Suppressor macrophage treated with lipopolysaccharide for 1 hour (primary cell): ENCODE measurements around the gene WNT7B.
"Not testable (repeated sequence)": the region's sequence is repeated elsewhere in the genome, so short reads cannot be mapped to it uniquely, and the experiment has no call there.

Experiments
- DNase-seq, 3 donors: peaks; one replicate each; pipeline ENCODE4 v3.0.0-alpha.2; 2020 to 2022

WNT7B gene

DNA sequence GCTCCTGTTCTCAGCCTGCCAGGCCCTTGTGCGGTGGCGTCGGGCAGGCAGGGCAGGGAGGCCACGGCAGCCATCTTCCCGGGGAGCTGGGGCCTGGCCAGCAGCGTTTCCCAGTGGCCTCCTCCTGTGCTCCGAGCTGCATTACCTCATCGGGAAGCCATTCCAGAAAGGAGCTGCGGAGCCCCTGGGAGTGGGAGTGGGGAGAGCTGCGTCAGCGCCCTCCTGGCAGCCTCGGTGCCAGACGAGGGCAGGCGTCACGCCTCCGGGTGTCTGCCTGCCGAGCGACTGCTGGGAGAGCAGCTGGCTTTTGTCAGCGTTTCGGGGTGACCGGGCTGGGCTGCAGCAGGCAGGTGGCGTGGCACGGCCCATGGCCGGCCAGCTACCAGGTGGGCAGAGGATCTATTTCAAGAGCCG is 30.9 kb upstream of the WNT7B start:
- DNase-seq = no peak

DNA sequence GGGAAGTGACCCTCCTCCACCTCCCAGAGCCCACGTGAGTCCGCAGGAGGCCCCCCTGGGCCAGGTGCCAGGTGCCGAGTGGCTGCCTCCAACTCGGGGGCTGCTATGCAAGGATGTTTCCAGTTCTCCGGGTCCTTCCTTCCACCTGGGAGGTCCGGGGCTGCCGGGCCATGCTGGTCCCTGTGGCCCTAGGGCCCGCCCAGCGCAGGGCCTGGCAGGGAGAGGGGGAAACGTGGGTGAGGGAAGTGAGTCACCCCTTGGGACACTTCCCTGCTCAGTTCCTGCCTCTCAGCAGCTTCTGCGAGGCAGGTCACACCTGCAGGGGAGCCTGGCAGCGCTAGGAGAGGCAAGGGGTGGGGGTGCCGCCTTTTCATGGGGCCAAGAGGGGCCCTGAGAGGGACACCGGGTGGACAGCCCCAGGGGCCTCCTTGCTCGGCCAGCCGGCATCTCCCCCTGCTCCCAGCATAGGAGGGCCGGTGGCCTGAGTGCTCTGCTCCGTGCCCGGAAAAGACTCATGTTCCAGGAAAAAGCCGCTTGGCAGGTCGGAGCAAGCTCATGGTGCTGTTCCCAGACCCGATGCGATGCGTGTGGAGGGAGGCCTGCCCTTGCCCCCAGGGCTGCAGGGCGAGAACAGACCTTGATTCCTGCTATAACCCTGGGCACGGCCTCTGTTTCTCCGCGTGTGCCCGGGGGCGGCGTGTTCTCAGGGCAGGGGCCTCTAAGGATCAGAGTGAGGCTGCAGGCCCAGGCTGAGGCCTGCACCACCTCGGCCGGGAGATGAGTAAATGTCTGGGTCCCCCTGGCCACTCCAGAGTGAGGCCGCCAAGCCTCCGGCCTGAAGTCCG is 30.3 kb upstream of the WNT7B start:
- DNase-seq = peak; percentile 84 to 91 (median 87)

DNA sequence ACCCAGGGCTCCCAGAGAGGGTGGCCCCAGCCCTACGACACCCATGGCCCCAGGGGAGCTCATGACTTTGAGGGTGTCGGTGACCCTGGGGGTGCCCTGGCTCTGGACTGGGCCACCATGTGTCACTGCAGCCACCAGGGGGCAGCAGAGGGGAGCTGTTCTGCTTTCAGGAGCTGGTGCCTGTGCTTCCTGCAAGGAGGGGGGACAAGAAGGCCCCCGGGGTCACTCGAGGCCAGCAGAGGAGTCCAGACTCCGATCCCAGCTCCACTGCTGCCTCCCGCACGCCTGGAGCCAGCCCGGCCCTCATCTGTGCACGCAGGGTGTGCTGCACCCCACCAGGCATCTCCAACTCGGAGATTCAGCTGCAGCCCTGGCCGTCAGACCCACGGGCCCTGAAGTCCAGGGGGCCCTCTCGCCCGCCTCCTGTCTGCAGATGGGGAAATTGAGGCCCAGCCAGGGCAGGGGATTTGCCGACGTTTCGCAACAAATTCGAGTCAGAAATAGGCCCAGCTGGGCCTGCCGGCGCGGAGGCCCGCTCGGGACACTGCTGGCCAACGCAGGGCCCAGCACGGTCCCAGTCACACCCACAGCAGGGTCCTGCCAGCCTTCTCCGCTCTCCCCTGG is 29.5 kb upstream of the WNT7B start:
- peak; percentile 89 to 96 (median 92) for DNase-seq

DNA sequence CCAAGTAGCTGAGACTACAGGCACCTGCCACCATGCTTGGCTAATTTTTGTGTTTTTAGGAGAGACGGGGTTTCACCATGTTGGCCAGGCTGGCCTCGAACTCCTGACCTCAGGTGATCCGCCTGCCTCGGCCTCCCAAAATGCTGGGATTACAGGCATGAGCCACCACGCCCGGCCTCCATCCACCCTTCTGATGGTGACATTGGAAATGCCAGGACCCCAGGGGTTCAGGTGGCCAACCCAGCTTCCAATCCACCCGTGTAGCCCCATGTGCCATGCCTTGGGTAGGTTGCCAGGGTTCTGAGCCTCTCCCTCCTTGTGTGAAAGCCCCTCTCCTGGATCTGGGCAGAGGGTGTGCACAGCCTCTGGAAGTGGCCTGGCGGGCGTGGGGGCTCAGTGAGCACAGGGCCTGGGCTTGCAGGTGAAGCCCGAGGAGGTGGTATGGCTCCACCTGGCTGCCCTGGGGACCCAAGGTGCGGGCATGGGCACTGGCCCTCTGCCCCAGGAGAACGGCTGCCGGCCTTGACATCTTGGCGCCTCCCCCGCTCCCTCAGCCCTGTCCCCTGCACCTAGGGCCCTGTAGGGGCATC is 28.2 kb upstream of the WNT7B start:
- DNase-seq = not testable (repeated sequence)

DNA sequence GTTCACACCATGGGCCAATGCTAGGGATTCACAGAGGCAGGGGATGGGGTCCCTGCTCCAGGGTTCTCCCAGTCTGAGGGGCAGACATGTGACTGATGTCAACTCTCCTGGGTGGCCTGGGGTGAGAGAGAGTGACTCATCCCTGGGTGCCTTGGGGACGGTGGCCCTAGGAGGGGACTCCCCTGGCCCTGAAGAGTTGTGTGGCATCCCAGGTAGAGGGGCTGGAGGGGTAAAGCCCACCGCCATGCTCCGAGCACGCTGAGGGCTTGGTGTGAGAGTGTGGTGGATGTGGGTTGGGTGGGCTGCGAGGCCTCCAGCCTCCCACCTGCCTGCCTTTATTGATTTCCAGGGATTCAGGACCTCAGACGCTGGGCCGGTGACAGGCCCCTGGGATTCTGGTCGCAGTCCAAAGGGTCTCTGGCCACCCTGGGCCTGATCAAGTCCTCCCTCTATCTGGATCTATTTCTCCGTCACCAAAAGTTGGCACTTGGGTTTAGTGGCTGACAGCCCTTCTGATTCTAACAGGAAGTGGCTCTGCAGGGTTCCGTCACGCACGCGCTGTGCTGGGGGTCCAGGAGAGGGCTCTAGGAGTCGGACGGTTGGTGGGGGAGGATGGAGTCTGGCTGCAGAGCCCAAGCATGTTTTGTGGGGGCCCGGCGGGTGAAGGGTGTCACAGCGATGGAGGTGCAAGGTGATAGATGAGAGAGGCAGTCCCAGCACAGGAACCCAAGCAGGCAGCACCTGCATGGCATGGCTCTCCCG is 27.3 kb upstream of the WNT7B start:
- DNase-seq = peak in 1 of 3 donors; percentile 25

DNA sequence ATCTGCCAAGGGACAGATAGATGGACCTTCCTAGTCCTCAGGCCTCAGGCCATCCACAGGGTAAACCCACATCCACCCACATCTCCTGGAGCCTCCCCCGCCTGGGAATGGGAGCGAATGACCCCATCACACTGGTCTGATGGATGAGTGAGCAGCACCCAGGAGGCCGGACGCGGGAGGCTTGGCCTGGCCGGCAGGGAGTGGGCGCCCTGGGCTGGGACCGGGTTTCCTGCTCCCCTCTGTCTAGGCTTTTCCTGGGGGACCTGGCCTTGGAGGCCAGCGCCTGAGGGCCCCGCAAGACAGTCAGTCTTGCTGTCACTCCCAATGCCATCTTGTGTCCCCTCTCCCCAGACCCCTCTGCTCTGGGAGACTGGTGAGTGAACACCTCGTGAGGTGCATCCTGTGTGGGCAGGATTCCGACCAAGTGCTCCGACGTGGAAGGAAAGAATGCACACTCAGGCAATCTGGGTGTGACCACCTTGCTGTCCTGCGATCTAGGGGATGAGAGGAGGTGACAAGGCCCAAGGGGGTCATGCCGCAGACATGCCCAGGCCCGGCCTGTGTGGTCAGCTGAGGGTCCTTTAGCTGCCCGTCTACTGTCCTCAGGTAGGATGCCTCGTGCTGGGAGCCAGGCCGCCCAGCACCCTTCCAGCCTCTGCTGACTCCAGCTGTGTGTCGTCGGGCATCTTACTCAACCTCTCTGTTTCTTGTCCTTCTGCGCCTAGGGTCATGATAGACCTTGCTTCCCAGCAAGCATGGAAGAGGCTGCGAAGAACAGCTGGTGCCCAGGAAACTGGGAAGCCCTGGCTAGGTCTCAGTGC is 26.5 kb upstream of the WNT7B start:
- no peak for DNase-seq

DNA sequence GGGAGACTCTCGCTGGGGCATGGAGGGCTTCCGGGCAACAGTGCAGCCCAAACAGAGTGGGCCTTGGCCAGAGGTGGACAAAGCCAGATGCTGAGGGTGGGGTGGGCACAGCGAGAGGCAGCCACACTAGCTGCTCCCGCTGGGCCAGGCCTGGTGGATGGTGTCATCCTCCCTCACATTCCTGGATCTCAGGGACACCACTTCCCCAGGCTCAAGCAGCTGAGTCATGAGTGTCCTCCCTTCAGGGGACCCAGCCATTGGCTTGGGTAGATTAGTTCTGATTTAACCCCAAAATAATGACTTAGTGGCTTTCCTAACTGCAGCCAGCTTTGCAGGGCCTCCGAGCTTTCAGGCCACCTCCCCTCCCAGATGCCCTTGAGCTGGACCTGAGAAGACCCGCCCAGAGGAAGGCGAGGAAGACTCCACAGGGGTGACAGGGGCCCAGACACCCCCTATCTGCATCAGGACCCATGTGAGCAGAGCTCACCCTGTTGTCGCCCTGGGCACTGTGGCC is 25.9 kb upstream of the WNT7B start:
- peak; percentile 80 to 85 (median 85) for DNase-seq

DNA sequence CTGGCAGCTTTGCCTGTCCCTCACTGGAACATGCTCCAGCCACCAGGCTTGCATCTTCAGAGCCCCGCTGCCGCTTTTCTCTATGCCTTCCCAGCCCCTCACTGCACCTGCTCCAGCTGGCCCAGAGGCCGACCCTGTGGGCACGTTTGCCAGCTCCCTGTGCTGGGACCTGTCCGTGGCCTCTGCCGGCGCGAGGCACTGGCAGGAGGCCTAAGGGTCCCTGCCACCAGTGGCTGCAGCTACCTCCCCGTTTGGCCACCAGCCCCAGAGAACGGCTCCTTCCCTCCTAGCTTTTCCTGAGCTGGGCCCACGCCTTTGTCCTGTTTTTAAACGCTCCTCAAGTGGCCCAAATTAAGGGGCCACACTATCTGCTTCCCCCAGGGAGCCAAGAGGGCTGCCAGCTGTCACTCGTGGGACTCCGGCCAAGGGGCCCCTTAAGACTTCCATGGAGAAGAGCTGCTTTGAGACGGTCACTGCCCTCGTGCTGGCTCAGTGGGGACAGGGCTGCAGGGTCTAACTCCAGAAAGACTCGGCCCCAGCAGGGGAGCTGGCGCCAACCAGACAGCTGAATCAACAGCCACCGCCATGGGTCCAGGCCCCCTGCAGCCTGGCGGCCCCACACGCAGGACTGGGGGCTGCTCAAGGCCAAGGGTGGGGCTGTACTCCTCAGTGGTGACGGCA is 24.6 kb upstream of the WNT7B start:
- DNase-seq = no peak

DNA sequence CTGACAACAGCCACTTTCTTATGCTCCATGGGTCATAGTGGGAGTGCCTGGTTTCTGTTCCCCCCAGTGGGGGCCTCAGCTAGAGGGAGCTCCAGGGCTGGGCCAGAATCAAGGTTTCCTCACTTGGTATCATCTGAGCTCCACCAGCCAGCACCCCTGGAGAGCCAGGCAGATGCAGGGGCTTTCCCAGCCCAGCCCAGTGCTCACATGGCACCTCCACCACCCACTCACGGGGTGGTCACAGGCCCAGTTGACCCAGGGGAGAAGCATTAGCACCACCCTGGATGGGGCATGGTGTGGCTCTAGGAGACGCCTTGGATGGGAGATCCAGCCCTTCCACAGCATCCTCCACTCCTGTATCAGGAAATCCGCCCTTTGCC is 24.1 kb upstream of the WNT7B start:
- peak; percentile 23 to 59 (median 50) for DNase-seq

DNA sequence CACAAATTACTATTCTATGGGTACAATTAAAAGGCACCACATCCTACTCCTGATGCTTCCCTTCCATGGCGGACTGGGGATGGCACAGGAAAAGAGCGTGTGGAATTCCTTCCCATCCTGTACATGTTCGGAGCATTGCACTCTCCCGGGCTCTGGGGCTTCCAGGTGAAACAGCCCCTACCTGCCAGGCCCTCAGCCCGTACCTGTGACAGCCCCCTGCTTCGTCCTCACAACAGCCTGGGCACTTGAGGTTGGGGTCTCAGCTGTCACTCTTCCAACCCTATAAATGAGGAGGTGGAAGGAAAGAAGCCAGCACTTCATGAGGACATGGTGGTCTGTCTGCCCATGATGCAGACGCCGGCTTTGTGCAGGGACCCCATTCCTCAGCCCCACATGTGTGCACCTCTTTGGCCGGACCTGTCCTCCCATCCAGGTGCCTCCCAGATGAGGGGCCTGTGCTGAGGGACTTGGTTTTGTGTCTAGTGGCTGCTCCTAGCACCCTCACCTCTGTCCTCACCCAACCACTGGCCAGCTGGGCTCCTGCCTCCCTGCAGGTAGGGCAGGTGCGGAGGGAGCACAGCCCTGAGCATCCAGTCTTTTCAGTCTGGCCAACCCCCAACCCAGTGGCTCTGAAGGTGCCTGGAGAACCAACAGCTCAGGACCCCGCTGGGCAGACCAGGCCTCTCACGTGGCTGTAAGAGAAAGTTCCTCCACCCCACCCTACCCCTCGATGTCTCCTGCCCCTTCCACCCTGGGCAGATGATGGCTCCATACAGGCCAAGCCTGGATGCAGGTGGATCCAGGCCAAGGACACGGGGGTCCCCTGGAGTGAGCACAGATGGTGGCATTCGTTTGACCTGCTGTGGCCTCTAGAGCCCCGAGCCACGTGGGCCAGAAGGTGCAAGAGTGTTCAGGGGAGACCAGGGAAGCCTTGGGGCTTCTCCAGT is 23.4 kb upstream of the WNT7B start:
- no peak for DNase-seq

DNA sequence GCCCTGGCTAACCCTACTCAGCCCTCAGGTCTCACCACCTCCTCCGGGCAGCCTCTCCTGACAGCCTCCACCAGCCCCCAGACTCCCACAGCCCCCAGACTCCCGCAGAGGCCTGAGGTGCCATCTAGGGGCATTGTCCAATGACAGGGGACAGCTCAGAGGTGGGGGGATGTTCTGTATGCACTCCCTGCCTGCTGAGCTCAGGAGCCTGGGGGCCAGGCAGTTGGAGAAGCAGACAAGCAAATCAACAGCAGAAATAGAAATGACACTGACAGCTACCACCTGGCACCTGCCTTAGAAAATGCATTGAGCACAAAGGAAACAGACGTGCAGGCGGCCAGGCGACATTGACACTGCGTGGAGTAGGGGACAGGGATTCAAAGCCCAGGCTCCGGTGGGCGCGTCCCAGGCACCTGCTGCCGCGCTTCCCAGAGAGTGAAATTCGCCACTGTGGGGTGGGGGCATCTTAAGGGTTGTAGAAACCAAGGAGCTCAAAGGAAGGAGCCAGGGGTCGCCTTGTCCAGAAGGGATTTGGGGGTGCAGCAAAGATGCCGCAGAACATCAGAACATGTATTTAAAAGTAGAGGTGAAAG is 22.5 kb upstream of the WNT7B start:
- no peak for DNase-seq

DNA sequence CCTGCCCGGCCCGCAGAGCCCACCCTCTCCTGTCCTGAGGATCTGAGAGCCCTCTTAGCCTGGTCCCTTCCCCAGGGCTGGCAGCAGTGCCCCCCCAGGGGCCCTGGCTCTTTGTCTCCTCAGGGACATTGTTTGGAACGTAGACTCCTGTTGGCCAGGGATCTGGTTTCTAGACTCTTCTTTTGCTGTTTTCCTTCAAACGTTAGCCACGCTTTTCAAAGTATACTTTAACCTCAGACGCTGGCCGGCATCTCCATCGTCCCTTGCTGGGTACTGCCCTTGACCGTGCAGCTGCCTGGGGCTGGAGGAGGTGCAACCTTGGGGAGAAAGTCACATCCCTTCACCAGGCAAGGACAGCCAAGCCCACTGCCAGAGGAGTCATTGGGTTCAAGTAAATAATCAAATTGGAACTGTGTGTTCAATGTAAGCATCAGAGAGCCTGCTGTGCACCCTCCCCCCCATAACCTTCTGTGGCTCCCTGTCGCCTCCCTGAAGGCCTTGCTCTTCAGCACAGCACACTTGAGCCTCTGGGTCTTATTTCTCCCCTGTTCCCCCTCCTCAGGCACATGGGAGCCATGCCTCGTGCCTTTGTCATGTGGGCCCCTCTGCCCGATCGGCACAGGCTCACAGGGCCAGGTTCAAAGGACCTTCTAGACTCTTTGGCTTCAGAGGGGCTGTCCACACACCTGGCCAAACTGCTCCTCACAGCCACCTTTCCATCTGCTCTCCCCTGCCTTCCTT is 21.8 kb upstream of the WNT7B start:
- no peak for DNase-seq

DNA sequence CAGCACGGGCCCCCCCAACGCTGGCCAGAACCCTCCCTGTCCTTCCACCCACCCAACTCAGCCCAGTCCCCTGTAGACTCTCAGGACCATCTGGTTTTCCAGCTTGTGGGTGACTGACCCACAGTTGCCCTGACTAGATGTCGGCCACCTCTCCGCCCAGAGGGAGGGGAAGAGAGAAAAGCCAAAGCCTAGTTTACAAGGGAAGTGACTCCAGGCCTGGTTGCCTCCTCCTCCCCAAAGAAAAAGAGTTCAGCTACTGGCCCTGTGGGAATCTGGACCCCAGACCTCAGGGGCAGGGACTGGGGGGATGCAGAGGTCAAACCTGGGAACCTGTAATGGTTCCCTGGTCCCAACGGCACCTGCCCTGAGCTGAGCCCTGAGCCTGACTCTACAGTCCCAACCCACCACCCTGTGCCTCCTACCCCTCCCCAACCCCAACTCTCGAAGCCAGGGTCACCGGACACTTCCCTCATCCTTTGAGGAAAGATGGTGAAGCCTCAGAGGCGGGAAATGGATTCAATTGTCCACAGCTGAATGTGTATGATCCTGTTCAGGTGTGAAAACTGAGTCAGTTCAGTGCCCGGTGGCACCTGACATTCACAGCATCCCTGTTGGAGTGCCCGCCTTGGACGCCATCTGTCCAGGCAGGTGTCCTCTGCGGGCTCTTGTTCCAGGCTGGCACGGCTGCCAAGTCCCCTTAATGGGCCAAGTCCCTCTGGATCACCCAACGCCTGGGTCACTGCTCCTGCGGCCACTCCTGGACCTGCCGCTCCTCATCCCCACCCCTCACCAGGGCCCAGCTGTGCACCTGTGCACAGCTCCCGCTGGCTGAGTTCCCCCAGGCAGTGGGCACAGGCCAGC is 21.0 kb upstream of the WNT7B start:
- peak; percentile 47 to 70 (median 60) for DNase-seq

DNA sequence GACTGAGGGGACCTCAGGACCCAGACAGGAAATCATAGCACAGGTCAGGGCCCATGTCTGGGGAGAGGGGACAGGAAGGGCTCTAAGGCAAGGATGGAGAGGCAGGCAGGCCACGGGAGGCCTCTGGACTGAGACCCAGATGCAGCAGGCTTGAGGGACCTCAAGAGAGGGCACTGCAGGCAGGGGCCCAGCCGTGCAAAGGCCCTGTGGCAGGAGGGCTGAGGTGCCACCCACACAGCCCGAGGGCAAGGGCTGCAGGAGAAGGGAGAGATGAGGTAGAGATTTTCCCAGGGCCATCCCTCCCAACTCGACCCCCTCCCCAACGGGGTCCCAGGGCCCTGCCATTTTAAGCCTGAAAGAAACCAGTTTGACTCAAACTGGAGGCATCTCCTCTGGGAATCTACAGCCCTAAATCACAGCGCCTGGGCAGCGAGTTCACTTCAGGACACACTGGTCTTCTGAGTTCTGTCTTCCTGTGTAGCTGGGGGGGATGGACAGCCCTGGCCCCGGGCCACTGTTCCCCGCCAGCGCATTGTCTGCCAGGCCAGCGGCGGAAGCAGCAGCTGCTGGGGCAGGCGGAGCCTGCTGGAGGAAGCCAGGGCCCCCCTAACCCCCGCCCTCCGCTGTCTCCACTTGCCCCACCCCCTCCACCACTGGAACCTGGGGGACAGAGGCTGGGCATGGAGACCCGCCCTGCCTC is 20.3 kb upstream of the WNT7B start:
- peak; percentile 85 to 93 (median 89) for DNase-seq

DNA sequence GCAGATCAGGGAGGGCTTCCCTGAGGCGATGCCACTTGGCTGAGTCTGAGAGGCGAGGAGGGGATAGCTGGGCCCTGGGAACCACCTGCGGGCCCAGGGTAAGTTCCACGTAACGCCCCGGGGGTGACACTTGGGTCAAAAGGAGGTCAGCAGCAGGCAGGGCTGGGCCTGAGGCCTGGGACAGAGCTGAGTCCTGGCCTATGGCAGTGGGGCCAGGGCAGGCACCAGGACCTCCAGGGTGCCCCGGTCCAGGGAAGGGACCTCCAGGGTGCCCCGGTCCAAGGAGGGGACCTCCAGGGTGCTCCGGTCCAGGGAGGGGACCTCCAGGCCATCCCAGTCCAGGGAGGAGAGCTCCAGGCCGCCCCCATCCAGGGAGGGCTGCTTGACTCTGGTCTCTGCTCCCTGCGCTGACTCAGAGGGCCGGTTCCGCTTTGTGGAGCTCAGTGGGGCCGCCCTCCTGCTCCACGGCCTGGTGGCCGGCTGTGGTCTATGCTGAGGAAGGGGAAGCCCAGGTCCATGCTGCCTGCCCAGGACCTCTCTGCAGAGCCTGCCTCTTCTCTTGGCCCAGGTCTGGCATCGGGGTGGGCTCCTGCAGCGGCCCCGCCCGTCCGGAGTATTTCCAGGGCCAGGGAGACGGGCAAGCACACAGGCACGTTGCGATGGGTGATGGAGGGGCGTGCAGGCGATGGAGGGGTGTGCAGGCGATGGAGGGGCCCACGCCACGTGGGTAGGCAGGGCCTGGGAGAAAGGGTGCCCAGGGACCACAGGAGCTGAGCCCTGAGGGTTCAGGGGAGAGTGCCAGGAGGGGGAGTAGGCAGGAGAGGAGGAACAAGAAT is 19.5 kb upstream of the WNT7B start:
- DNase-seq = peak; percentile 95 to 97 (median 96)

DNA sequence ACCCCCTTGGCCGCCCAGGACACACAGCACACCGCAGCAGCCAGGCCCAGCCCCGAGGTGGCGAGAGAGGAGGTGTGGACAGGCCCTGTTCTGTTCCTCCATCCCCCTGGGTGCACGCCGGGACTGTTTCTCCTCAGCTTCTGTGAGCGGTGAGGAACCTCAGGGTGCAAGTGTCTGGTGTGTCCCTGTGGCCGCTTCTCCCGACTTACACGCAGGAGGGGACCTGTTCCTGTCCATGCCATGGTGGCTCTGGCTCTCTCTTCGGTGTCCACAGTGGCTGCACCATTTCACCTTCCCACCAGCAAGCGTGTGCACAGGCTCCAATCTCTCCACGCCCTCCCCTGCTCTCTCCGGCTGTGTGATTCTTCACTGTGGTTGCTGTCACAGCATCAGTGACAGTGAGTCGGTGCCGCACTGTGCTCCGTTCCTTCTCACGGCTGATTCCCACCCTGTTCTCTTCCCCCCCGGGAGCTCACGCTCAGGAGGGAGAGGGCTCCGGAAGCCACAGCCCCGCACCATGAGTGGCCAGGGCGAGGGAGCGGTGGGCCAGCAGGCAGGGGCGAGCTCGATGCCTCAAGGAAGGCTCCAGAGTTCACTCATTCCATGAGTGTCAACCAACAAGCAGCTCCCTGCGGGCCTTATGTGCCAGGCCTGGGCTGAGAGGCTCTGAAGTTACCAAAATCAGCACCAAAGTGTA is 18.6 kb upstream of the WNT7B start:
- no peak for DNase-seq
